Naive B cell (primary cell): Measurements from ENCODE around the gene LINC00632. TPM values are rescaled to one million over a fixed set of nuclear protein-coding genes. Genes with fewer than 3 reads are reported as not detected.

ENCODE experiments used
- ATAC-seq, 2 donors: fragments of 150-1000 bp; cut with Tn5 transposase; 2 replicates each; pipeline ENCODE4 v1.10.0; 2021; ENCODE audit warnings: low read depth in 2 of 2, mild to moderate bottlenecking in 2 of 2, moderate library complexity in 2 of 2
- DNase-seq: peaks from one replicate; pipeline ENCODE4 v3.0.0; 2022
- H3K27ac Mint-ChIP-seq, 6 donors: one replicate each; pipeline ENCODE4 v1.8.0; 2020 to 2022; ENCODE audit warnings: mild to moderate bottlenecking in 6 of 6, mixed read lengths in 6 of 6, moderate library complexity in 5 of 6, inconsistent platforms in 2 of 6
- H3K27me3 Mint-ChIP-seq, 3 donors: one replicate each; pipeline ENCODE4 v1.8.0; 2021 to 2022; ENCODE audit warnings: mixed read lengths in 3 of 3, mild to moderate bottlenecking in 1 of 3
- H3K36me3 Mint-ChIP-seq, 2 donors: one replicate each; pipeline ENCODE4 v1.8.0; 2020 to 2022; ENCODE audit warnings: mixed read lengths in 2 of 2, inconsistent platforms in 1 of 2, mild to moderate bottlenecking in 1 of 2
- H3K4me1 Mint-ChIP-seq, 3 donors: one replicate each; pipeline ENCODE4 v1.8.0; 2020 to 2022; ENCODE audit warnings: mixed read lengths in 3 of 3, inconsistent platforms in 1 of 3, mild to moderate bottlenecking in 1 of 3, moderate library complexity in 1 of 3
- H3K4me3 Mint-ChIP-seq, 8 donors: one replicate each; pipeline ENCODE4 v1.8.0; 2020 to 2022; ENCODE audit warnings: mild to moderate bottlenecking in 8 of 8, mixed read lengths in 8 of 8, moderate library complexity in 8 of 8, inconsistent platforms in 2 of 8
- H3K9me3 Mint-ChIP-seq, 7 donors: one replicate each; pipeline ENCODE4 v1.8.0; 2020 to 2022; ENCODE audit warnings: mixed read lengths in 7 of 7, mild to moderate bottlenecking in 5 of 7, inconsistent platforms in 2 of 7, moderate library complexity in 1 of 7
- polyA plus RNA-seq, 6 donors: library from polyadenylated mRNA; unstranded; fragments of 300-500 nt; fragmentation: Illumina TruSeq; gene quantifications; one replicate each; pipeline ENCODE4 v1.2.3, GENCODE V29; 2021; ENCODE audit warnings: low read depth in 6 of 6

The LINC00632 gene
- polyA plus RNA-seq, 6 donors from 2014 or later: 0.25 TPM; not detected in 5

DNA sequence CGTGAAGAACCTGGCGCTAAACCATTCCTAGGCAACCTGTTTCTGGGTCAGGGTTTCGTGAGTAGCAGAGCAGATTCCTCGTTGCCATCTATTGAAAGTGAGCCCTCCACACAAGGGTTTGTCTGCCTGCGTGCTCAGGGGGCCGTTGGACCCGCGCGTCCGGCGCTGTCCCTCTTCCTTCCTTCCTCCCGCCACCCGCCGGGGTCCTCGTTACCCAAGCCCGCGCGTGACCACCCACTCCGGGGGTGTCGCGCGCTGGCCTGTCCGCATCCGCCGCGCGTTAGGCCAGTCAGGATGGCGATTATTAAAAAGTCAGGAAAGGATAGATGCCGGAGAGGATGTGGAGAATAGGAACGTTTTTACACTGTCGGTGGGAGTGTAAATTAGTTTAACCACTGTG lies 66.8 kb downstream of the LINC00632 start:
- Mint-ChIP-seq H3K9me3 (no peaks in the 10 kb centered on the region), H3K27ac (no peak overlapping the region), H3K4me3 (no peak overlapping the region), H3K36me3 (no peaks in the 10 kb centered on the region), H3K27me3 (peaks cover 0 to 4% (median 0%) of the 10 kb centered on the region in 3 donors), H3K4me1 (no peaks in the 10 kb centered on the region)
- no peak for ATAC-seq
- no peak for DNase-seq

GRCh38 chrX:140794642-140795041 lies 85.1 kb downstream of the LINC00632 start:
- peaks cover 0 to 3% (median 0%) of the 10 kb centered on the region in 7 donors for H3K9me3 Mint-ChIP-seq
- no peaks in the 10 kb centered on the region for H3K36me3 Mint-ChIP-seq
- no peak overlapping the region for H3K27ac Mint-ChIP-seq
- DNase-seq: no peak
- no peak overlapping the region for H3K4me3 Mint-ChIP-seq
- no peaks in the 10 kb centered on the region for H3K4me1 Mint-ChIP-seq
- H3K27me3 Mint-ChIP-seq: peaks cover 4 to 8% (median 6%) of the 10 kb centered on the region in 3 donors
- no peak for ATAC-seq

- no peak for DNase-seq
- H3K27ac Mint-ChIP-seq: no peak overlapping the region
- H3K36me3 Mint-ChIP-seq: no peaks in the 10 kb centered on the region
- no peak overlapping the region for H3K4me3 Mint-ChIP-seq
- H3K4me1 Mint-ChIP-seq: no peaks in the 10 kb centered on the region
- ATAC-seq: no peak
- peaks cover 0 to 4% (median 0%) of the 10 kb centered on the region in 7 donors for H3K9me3 Mint-ChIP-seq
- H3K27me3 Mint-ChIP-seq: no peaks in the 10 kb centered on the region
These were observed 89.7 kb downstream of the LINC00632 start for GRCh38 chrX:140799216-140799615.

DNA sequence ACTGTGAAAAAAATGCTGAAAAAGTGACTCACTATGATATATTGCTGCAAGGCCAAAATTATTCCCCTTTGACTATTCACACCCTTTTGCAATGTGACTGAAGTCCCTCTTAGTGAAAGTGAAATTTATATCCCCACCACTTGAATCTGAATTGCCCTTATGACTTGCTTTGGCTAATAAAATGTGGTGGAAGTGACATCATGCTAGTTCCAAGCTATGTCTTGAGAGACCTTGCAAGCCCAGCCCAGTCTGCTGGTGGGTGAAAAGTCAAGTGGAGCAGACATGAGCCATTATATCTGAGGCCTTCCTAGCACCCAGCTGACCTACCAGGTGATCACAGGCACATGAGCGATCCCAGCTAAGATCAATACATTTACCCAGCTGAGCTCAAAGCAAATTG lies 94.7 kb downstream of the LINC00632 start:
- H3K36me3 Mint-ChIP-seq: peaks cover 0 to 7% of the 10 kb centered on the region in 2 donors
- peaks cover 7 to 20% (median 13%) of the 10 kb centered on the region in 7 donors for H3K9me3 Mint-ChIP-seq
- no peaks in the 10 kb centered on the region for H3K27me3 Mint-ChIP-seq

DNA sequence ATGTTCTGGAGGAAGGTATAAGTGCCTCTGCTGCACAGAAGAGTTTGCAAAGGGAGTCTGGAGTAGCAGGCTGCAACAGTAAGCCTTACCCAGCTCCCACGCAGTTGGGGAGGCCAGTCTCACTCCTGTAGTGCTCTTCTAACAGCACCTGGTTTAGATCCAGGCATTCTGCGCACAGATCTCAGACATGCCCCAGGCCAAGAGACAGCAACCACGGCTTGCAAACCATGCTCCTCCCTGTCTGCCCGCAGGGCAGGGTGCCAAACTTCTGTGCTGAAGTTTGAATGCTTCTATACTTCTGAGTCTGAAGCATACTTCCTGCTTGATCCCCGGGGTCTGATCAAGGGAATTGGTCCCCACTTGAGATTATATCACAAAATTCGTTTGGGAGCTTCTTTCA lies 106.3 kb downstream of the LINC00632 start:
- no peaks in the 10 kb centered on the region for H3K4me1 Mint-ChIP-seq
- no peaks in the 10 kb centered on the region for H3K27me3 Mint-ChIP-seq
- DNase-seq: no peak
- no peak for ATAC-seq
- H3K36me3 Mint-ChIP-seq: peaks cover 0 to 7% of the 10 kb centered on the region in 2 donors
- H3K27ac Mint-ChIP-seq: no peak overlapping the region
- no peak overlapping the region for H3K4me3 Mint-ChIP-seq
- peaks cover 6 to 35% (median 16%) of the 10 kb centered on the region in 7 donors for H3K9me3 Mint-ChIP-seq

More for the DNA sequence above, 94.7 kb downstream of the LINC00632 start:
- DNase-seq (no peak), ATAC-seq (no peak)
- no peaks in the 10 kb centered on the region for H3K4me1 Mint-ChIP-seq
- H3K4me3 Mint-ChIP-seq: no peak overlapping the region
- H3K27ac Mint-ChIP-seq: no peak overlapping the region

DNA sequence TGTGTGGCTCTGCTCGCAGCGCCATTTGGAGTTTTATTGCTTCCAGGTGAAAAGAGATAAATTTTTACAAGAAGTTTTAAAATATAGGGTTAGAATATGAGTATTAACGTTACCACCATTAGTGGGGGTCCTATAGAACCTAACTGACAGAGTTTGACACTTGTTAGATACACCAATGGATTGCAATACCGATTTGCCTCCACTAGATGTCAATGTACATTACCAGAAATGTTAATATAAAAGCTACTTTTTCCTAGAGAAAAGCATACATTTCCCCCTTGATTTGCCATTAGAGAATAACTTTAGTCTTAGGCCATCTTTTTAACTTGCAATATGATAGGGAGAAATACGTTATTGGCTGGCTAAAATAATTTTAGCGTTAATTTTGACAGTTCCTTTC lies 108.4 kb downstream of the LINC00632 start:
- H3K4me3 Mint-ChIP-seq: no peak overlapping the region
- H3K27me3 Mint-ChIP-seq: no peaks in the 10 kb centered on the region
- H3K9me3 Mint-ChIP-seq: peaks cover 3 to 14% (median 7%) of the 10 kb centered on the region in 7 donors
- DNase-seq (no peak), ATAC-seq (no peak)
- no peak overlapping the region for H3K27ac Mint-ChIP-seq
- peaks cover 4 to 7% (median 5%) of the 10 kb centered on the region in 3 donors for H3K4me1 Mint-ChIP-seq
- peaks cover 0 to under 1% of the 10 kb centered on the region in 2 donors for H3K36me3 Mint-ChIP-seq

DNA sequence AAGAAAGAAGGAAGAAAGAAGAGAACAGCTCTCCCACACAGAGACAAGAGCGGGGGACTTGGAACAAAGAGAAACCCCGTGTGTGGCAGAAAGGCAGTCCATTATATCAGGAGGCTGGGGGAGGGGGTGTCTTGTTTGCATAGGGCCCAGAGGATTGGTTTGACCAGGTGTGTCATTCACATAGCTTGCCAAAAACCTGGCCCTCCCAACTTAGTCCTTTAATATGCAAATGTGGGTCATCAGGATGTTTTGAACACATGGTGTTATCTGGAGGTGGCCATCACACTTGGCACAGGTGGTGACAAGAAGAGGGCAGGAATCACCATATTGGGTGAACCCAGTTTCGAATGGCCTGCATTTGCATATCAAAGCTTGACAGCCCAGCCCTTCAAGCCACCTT lies 111.7 kb downstream of the LINC00632 start:
- no peak for ATAC-seq
- H3K27me3 Mint-ChIP-seq: no peaks in the 10 kb centered on the region

GRCh38 chrX:140822184-140822583 lies 112.6 kb downstream of the LINC00632 start:
- Mint-ChIP-seq H3K4me3 (no peak overlapping the region), H3K27me3 (no peaks in the 10 kb centered on the region), H3K27ac (no peak overlapping the region), H3K4me1 (peaks cover 5 to 11% (median 8%) of the 10 kb centered on the region in 3 donors), H3K36me3 (no peaks in the 10 kb centered on the region), H3K9me3 (peaks cover 0 to 3% (median 0%) of the 10 kb centered on the region in 7 donors)
- no peak for ATAC-seq
- DNase-seq: no peak

More for the DNA sequence above, 111.7 kb downstream of the LINC00632 start:
- H3K4me3 Mint-ChIP-seq: no peak overlapping the region
- peaks cover 5 to 11% (median 8%) of the 10 kb centered on the region in 3 donors for H3K4me1 Mint-ChIP-seq
- DNase-seq: no peak
- H3K9me3 Mint-ChIP-seq: peaks cover 0 to 3% (median 0%) of the 10 kb centered on the region in 7 donors
- H3K36me3 Mint-ChIP-seq: no peaks in the 10 kb centered on the region
- no peak overlapping the region for H3K27ac Mint-ChIP-seq

DNA sequence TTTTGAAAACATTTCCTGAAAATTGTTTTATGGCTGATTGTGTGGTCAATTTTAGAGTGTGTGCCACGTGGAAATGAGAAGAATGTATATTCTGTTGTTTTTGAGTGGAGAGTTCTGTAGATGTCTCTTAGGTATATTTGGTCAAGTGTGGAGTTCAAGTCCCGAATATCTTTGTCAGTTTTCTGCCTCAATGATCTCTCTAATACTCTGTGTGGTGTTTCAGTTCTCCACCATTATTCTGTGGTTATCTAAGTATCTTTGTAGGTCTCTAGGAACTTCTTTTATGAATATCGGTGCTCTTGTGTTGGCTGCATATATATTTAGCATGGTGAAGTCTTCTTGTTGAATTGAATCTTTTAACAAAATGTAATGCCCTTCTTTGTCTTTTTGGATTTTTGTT lies 113.3 kb downstream of the LINC00632 start:
- no peak for DNase-seq
- peaks cover 5 to 11% (median 8%) of the 10 kb centered on the region in 3 donors for H3K4me1 Mint-ChIP-seq
- H3K9me3 Mint-ChIP-seq: peaks cover 0 to 3% (median 0%) of the 10 kb centered on the region in 7 donors
- H3K36me3 Mint-ChIP-seq: no peaks in the 10 kb centered on the region
- no peak overlapping the region for H3K4me3 Mint-ChIP-seq
- ATAC-seq: no peak
- H3K27me3 Mint-ChIP-seq: no peaks in the 10 kb centered on the region
- no peak overlapping the region for H3K27ac Mint-ChIP-seq

DNA sequence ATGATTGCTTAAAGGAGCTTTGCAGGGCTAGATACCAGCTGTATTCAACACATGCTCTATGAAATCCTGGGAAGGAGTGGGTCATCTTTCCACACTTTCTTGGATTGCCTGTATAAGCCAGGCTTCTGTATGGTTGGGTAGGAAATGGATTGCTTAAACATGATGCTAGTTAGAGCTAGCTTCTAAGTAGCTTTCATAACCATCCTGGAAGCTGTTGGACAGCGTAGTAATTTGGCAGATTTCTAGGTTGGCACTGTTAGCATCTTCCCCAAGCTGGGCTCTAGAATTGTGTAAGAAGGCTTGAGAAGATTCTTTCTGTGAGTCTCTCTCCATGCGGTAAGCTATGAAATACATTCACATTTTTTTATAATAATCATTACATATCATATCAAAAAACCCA lies 127.3 kb downstream of the LINC00632 start:
- Mint-ChIP-seq H3K4me1 (no peaks in the 10 kb centered on the region), H3K4me3 (no peak overlapping the region), H3K27ac (no peak overlapping the region), H3K9me3 (peaks cover 0 to 5% (median 0%) of the 10 kb centered on the region in 7 donors), H3K27me3 (no peaks in the 10 kb centered on the region), H3K36me3 (no peaks in the 10 kb centered on the region)
- no peak for ATAC-seq
- no peak for DNase-seq

Other genes starting within 250 kb of the LINC00632 start
- not detected for gene SOX3, start 204.7 kb upstream of the LINC00632 start, polyA plus RNA-seq